HepG2 (cell line): ENCODE data around the gene ABCC9. TPM values are rescaled to one million over a fixed set of nuclear protein-coding genes. Genes with fewer than 3 reads are reported as not detected.

Source experiments
- ATAC-seq: fragments of 200-7000 bp; cut with Tn5 transposase; 3 replicates; pipeline ENCODE4 v1.9.1; 2020; ENCODE audit warnings: mild to moderate bottlenecking, moderate library complexity
- BruUV-seq: library from RNA; stranded (reverse); fragments of 400-500 nt; replicated peaks from 2 replicates; lab custom pipeline; 2021; lab: Mats Ljungman, UMichigan
- CTCF ChIA-PET: fragments of 300-600 bp; formaldehyde crosslinking; extraction: SDS; loops from one replicate; lab custom pipeline; 2021; ENCODE audit warnings: low total read pairs, inconsistent platforms, low intra/inter-chr PET ratio; lab: Yijun Ruan, JAX
- POLR2A ChIA-PET: fragments of 350-600 bp; sonication (Branson Sonifier 250); formaldehyde crosslinking; loops from one replicate; lab custom pipeline; 2020; ENCODE audit warnings: antibody characterized with exemption, inconsistent platforms; lab: Yijun Ruan, JAX
- DNase-seq: peaks from one replicate; pipeline ENCODE4 v3.0.0-alpha.2; 2015; ENCODE audit warnings: low spot score
- FAIRE-seq: peaks from 3 replicates; lab custom pipeline; 2011; peaks lifted over from hg19 to GRCh38; lab: Jason Lieb, UNC
- H2AFZ ChIP-seq: one replicate; pipeline ENCODE4 v1.6.1; 2011; ENCODE audit warnings: low read length, inconsistent platforms
- H3K27ac ChIP-seq: fragments of 300-600 bp; 3 replicates; pipeline ENCODE4 v1.8.0; 2011; ENCODE audit warnings: mixed run types, mild to moderate bottlenecking, mixed read lengths, low read length, inconsistent platforms; ENCODE audit not compliant: insufficient read depth; ENCODE audit errors: extremely low read length
- H3K27me3 ChIP-seq, 2 experiments: fragments of 200-600 bp in 1 of 2; 2 replicates in 1 of 2; 3 replicates in 1 of 2; pipeline versions ENCODE4 v1.6.0 to v1.8.0; 2011; ENCODE audit warnings: low read length in 2 of 2, mild to moderate bottlenecking in 2 of 2, moderate library complexity in 2 of 2, inconsistent platforms in 1 of 2; ENCODE audit not compliant: insufficient read depth in 2 of 2, control insufficient read depth in 1 of 2
- H3K36me3 ChIP-seq, 2 experiments: fragments of 200-600 bp in 1 of 2; replicated peaks in 1 of 2; 2 replicates in 1 of 2; 3 replicates in 1 of 2; pipeline versions ENCODE4 v1.5.1 to v1.8.0; 2011; ENCODE audit warnings: low read length in 2 of 2, inconsistent platforms in 1 of 2; ENCODE audit not compliant: insufficient read depth in 2 of 2, control insufficient read depth in 1 of 2
- H3K4me1 ChIP-seq: 2 replicates; pipeline ENCODE4 v1.5.1; 2012; ENCODE audit warnings: low read length, inconsistent platforms; ENCODE audit not compliant: insufficient read depth
- H3K4me2 ChIP-seq: 2 replicates; pipeline ENCODE4 v1.6.0; 2011; ENCODE audit warnings: low read depth, low read length, inconsistent platforms
- H3K4me3 ChIP-seq, 3 experiments: fragments of 200-600 bp in 1 of 3; sonication (generic), shearing (Covaris generic) in 1 of 3; replicated peaks in 1 of 3; 2 replicates each; pipeline ENCODE4 v1.5.1; 2011 to 2016; ENCODE audit warnings: low read length in 3 of 3, inconsistent platforms in 2 of 3, low read depth in 2 of 3, mild to moderate bottlenecking in 2 of 3, control low read depth in 1 of 3, mixed read lengths in 1 of 3; ENCODE audit not compliant: insufficient read depth in 1 of 3
- H3K79me2 ChIP-seq: one replicate; pipeline ENCODE4 v1.6.1; 2011; ENCODE audit warnings: low read length, inconsistent platforms; ENCODE audit not compliant: insufficient read depth
- H3K9ac ChIP-seq: 2 replicates; pipeline ENCODE4 v1.6.0; 2011; ENCODE audit warnings: mild to moderate bottlenecking, low read depth, low read length, inconsistent platforms; ENCODE audit not compliant: insufficient read depth
- H3K9me3 ChIP-seq: 2 replicates; pipeline ENCODE4 v1.5.1; 2012; ENCODE audit warnings: mild to moderate bottlenecking, low read length
- H4K20me1 ChIP-seq: 2 replicates; pipeline ENCODE4 v1.6.0; 2011; ENCODE audit warnings: inconsistent platforms, mild to moderate bottlenecking, low read length, moderate library complexity; ENCODE audit not compliant: insufficient read depth
- HDAC1 ChIP-seq: sonication (generic); formaldehyde crosslinking; IDR thresholded peaks from 2 replicates; pipeline ENCODE4 v1.5.1; 2020; ENCODE audit warnings: mild to moderate bottlenecking, missing genetic modification reagents
- MTA1 ChIP-seq: sonication (generic); formaldehyde crosslinking; IDR thresholded peaks from 2 replicates; pipeline ENCODE4 v1.4.0; 2020; ENCODE audit warnings: missing genetic modification reagents, mild to moderate bottlenecking, borderline replicate concordance
- NFE2L1 ChIP-seq: sonication (generic); formaldehyde crosslinking; IDR thresholded peaks from 2 replicates; pipeline ENCODE4 v1.4.0; 2020; ENCODE audit warnings: missing genetic modification reagents, mild to moderate bottlenecking, borderline replicate concordance
- PAF1 ChIP-seq: IDR thresholded peaks from 2 replicates; pipeline ENCODE4 v1.6.1; 2016; ENCODE audit warnings: missing genetic modification reagents, missing compliant biosample characterization
- RCOR2 ChIP-seq: IDR thresholded peaks from 2 replicates; pipeline ENCODE4 v1.6.1; 2016; ENCODE audit warnings: missing biosample characterization, missing genetic modification reagents
- TCF7 ChIP-seq: sonication (generic); IDR thresholded peaks from 2 replicates; pipeline ENCODE4 v1.6.1; 2016; ENCODE audit warnings: antibody characterized with exemption, low read depth
- ZFX ChIP-seq: sonication (generic); formaldehyde crosslinking; IDR thresholded peaks from 2 replicates; pipeline ENCODE4 v1.4.0; 2020; ENCODE audit warnings: mild to moderate bottlenecking, low read depth, missing genetic modification reagents, moderate library complexity
- ZNF101 ChIP-seq: sonication (generic); formaldehyde crosslinking; IDR thresholded peaks from 2 replicates; pipeline ENCODE4 v1.4.0; 2020; ENCODE audit warnings: mild to moderate bottlenecking, low read depth, missing genetic modification reagents, borderline replicate concordance
- ZNF430 ChIP-seq: sonication (generic); formaldehyde crosslinking; IDR thresholded peaks from 2 replicates; pipeline ENCODE4 v1.9.0; 2021; ENCODE audit warnings: mild to moderate bottlenecking, missing genetic modification reagents
- ZNF629 ChIP-seq: sonication (generic); formaldehyde crosslinking; conservative IDR thresholded peaks from 2 replicates; pipeline ENCODE4 v1.5.0; 2020; ENCODE audit warnings: missing genetic modification reagents
- WGBS: methylation state at CpG from one replicate; pipeline ENCODE4 v1.1.6; 2017; ENCODE audit warnings: low lambda C conversion rate; 5-methylcytosine and 5-hydroxymethylcytosine counted together
- in situ Hi-C: cut with HindIII; loops from 2 replicates; pipeline ENCODE4 v1.10.0; 2017; ENCODE audit warnings: low pct_unique_long_range_greater_than_20kb; ENCODE audit not compliant: extremely low pct_ligation_motif_present
- intact Hi-C: fragments of 100-400 bp; cut with micrococcal nuclease; formaldehyde crosslinking; loops from one replicate; pipeline ENCODE4 v1.10.0; 2022; ENCODE audit not compliant: unreplicated experiment
- polyA plus RNA-seq, 8 experiments: library from polyadenylated mRNA; depleted of rRNA in 3 of 8; stranded (reverse) in 7 of 8; unstranded in 1 of 8; fragments of >200 nt; fragmentation: Illumina TruSeq in 4 of 8; extraction: Trizol in 4 of 8; gene quantifications; 2 replicates each; pipeline versions ENCODE4 v1.2.1 to v1.2.3, GENCODE V29; 2011 to 2016; ENCODE audit warnings: low read depth in 4 of 8, missing spikeins in 1 of 8, mixed read lengths in 1 of 8; ENCODE audit not compliant: insufficient read depth in 1 of 8
- total RNA-seq, 5 experiments: library from RNA; depleted of rRNA; stranded (reverse); fragments of >200 nt; fragmentation: Illumina TruSeq; extraction: Trizol; gene quantifications; 2 replicates each; pipeline ENCODE4 v1.2.3, GENCODE V29; 2016; ENCODE audit warnings: low read depth in 1 of 5
- TF ChIP-seq, protein P1 (sequence below): sonication (generic); formaldehyde crosslinking; IDR thresholded peaks from 2 replicates; pipeline ENCODE4 v1.4.0; 2020; ENCODE audit warnings: mild to moderate bottlenecking, missing genetic modification reagents
- TF ChIP-seq, protein P2 (sequence below): sonication (generic); formaldehyde crosslinking; IDR thresholded peaks from 2 replicates; pipeline ENCODE4 v1.5.0; 2020; ENCODE audit warnings: mild to moderate bottlenecking, missing genetic modification reagents, borderline replicate concordance

The ABCC9 gene
- total and polyA plus RNA-seq, 2 of the 13 experiments (the other 11 are each of a cell fraction or from before 2014, with no cell fraction given), result not detected

DNA sequence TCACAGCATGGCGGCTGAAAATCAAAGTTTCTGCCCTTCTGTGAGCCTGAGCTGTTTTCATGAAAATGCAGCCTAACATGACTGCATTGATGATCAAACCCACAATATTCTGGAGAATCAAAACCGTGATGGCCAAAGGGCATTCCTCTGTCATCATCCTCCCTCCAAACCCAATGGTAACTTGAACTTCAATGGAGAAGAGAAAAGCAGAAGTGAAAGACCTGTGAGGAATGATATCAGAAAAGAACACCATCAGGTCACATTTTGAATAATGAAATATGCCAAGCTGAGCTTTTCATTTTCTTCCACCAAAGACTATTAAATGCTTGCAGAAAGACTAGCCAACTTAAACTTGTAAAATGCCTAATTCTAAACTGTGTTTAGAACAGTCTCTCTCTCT is 174.8 kb downstream of the ABCC9 start:
- Histone ChIP-seq H4K20me1 (no peaks in the 10 kb centered on the region), H3K27ac (no peak overlapping the region), H3K4me2 (no peak overlapping the region), H3K79me2 (no peaks in the 10 kb centered on the region), H3K4me3 (no peak overlapping the region), H3K9me3 (no peaks in the 10 kb centered on the region), H3K27me3 (no peaks in the 10 kb centered on the region), H2AFZ (no peak overlapping the region), H3K4me1 (no peaks in the 10 kb centered on the region), H3K36me3 (no peaks in the 10 kb centered on the region), H3K9ac (no peak overlapping the region)
- DNase-seq, result no peak
- TF ChIP-seq NFE2L1 (CRISPR knock-in tag) (no peak), MTA1 (CRISPR knock-in tag) (no peak), HDAC1 (CRISPR knock-in tag) (no peak), ZNF430 (no peak)
- WGBS, result 44% methylated on average over 2 of the region's 2 CpGs
- in situ Hi-C loops, result no loop called here
- intact Hi-C loops, result no loop called here
- no peak for ATAC-seq
- BruUV-seq, result no TSS peak
- POLR2A ChIA-PET, result no interaction called here
- CTCF ChIA-PET, result no interaction called here
- FAIRE-seq, result no peak

DNA sequence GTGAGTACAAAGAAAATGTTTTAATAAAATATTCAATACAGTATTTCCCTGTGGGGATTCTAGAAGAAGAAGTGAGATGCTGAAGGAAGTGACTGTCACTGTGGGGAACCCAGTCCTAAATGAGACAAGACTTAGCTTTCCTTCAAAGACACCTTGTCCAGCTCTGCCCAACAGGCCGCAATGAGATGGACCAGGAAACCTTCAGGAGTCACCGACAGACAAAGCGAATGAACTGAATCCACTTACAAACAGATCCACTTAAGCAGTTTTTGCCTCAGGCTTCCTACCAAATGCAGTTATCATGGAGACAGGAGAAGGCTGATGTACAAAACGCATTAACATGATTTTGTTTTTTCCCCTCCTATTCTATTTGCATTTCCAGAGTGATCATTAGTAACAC is 176.3 kb downstream of the ABCC9 start:
- no peaks in the 10 kb centered on the region for H3K4me1 ChIP-seq
- no peak overlapping the region for H3K9ac ChIP-seq
- ChIA-PET POLR2A (no interaction called here), CTCF (no interaction called here)
- DNase-seq (no peak), FAIRE-seq (no peak), ATAC-seq (no peak)
- H3K9me3 ChIP-seq, result no peaks in the 10 kb centered on the region
- no peak overlapping the region for H3K27ac ChIP-seq
- H3K27me3 ChIP-seq, result no peaks in the 10 kb centered on the region
- H3K4me3 ChIP-seq, result no peak overlapping the region
- BruUV-seq, result no TSS peak
- intact Hi-C loops, result no loop called here
- H2AFZ ChIP-seq, result no peak overlapping the region
- no peaks in the 10 kb centered on the region for H3K36me3 ChIP-seq
- H3K4me2 ChIP-seq, result no peak overlapping the region
- H4K20me1 ChIP-seq, result no peaks in the 10 kb centered on the region
- no peaks in the 10 kb centered on the region for H3K79me2 ChIP-seq
- WGBS, result 70% methylated on average over 4 of the region's 4 CpGs
- in situ Hi-C loops, result no loop called here
- TF ChIP-seq ZFX (no peak), ZNF101 (CRISPR knock-in tag) (no peak), RCOR2 (CRISPR knock-in tag) (no peak), ZNF629 (CRISPR knock-in tag) (no peak), TCF7 (no peak), PAF1 (no peak)
- TF ChIP-seq, protein P1, sequence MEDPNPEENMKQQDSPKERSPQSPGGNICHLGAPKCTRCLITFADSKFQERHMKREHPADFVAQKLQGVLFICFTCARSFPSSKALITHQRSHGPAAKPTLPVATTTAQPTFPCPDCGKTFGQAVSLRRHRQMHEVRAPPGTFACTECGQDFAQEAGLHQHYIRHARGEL (CRISPR knock-in tag), result no peak
- TF ChIP-seq, protein P2, sequence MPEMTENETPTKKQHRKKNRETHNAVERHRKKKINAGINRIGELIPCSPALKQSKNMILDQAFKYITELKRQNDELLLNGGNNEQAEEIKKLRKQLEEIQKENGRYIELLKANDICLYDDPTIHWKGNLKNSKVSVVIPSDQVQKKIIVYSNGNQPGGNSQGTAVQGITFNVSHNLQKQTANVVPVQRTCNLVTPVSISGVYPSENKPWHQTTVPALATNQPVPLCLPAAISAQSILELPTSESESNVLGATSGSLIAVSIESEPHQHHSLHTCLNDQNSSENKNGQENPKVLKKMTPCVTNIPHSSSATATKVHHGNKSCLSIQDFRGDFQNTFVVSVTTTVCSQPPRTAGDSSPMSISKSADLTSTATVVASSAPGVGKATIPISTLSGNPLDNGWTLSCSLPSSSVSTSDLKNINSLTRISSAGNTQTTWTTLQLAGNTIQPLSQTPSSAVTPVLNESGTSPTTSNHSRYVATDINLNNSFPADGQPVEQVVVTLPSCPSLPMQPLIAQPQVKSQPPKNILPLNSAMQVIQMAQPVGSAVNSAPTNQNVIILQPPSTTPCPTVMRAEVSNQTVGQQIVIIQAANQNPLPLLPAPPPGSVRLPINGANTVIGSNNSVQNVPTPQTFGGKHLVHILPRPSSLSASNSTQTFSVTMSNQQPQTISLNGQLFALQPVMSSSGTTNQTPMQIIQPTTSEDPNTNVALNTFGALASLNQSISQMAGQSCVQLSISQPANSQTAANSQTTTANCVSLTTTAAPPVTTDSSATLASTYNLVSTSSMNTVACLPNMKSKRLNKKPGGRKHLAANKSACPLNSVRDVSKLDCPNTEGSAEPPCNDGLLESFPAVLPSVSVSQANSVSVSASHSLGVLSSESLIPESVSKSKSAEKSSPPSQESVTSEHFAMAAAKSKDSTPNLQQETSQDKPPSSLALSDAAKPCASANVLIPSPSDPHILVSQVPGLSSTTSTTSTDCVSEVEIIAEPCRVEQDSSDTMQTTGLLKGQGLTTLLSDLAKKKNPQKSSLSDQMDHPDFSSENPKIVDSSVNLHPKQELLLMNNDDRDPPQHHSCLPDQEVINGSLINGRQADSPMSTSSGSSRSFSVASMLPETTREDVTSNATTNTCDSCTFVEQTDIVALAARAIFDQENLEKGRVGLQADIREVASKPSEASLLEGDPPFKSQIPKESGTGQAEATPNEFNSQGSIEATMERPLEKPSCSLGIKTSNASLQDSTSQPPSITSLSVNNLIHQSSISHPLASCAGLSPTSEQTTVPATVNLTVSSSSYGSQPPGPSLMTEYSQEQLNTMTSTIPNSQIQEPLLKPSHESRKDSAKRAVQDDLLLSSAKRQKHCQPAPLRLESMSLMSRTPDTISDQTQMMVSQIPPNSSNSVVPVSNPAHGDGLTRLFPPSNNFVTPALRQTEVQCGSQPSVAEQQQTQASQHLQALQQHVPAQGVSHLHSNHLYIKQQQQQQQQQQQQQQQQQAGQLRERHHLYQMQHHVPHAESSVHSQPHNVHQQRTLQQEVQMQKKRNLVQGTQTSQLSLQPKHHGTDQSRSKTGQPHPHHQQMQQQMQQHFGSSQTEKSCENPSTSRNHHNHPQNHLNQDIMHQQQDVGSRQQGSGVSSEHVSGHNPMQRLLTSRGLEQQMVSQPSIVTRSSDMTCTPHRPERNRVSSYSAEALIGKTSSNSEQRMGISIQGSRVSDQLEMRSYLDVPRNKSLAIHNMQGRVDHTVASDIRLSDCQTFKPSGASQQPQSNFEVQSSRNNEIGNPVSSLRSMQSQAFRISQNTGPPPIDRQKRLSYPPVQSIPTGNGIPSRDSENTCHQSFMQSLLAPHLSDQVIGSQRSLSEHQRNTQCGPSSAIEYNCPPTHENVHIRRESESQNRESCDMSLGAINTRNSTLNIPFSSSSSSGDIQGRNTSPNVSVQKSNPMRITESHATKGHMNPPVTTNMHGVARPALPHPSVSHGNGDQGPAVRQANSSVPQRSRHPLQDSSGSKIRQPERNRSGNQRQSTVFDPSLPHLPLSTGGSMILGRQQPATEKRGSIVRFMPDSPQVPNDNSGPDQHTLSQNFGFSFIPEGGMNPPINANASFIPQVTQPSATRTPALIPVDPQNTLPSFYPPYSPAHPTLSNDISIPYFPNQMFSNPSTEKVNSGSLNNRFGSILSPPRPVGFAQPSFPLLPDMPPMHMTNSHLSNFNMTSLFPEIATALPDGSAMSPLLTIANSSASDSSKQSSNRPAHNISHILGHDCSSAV (CRISPR knock-in tag), result no peak
